RWPE1 (cell line): ENCODE data around the gene RANBP10.
A peak's percentile ranks its signal among the peaks of the same experiment; 100 is the strongest.

Experiments used
- CTCF ChIA-PET: fragments of 350-600 bp; sonication (Branson Sonifier 250); formaldehyde crosslinking; extraction: SDS; loops from one replicate; lab custom pipeline; 2021; lab: Yijun Ruan, JAX
- POLR2A ChIA-PET: fragments of 400-600 bp; formaldehyde crosslinking; extraction: SDS; loops from one replicate; lab custom pipeline; 2020; ENCODE audit warnings: antibody characterized with exemption; ENCODE audit not compliant: low non-redundant PET; lab: Yijun Ruan, JAX
- DNase-seq: peaks from one replicate; pipeline ENCODE4 v3.0.0; 2012; ENCODE audit warnings: low spot score
- H3K27ac ChIP-seq: fragments of 450-650 bp; 2 replicates; pipeline ENCODE4 v1.5.1; 2017
- CTCF ChIP-seq: fragments of 450-650 bp; conservative IDR thresholded peaks from 2 replicates; pipeline ENCODE4 v1.5.1; 2017; ENCODE audit warnings: low read depth, mild to moderate bottlenecking

RANBP10 gene

GRCh38 chr16:67770346-67770991 lies 35.9 kb downstream of the RANBP10 start:
- CTCF ChIA-PET: interaction anchor here (0.5 kb wide), 1 partner anchor 1371 kb away, joined by 3 read pairs; no protein-coding TSS in a partner anchor
- H3K27ac ChIP-seq: no peak overlapping the region
- POLR2A ChIA-PET: no interaction called here
- DNase-seq: no peak
- no peak for TF ChIP-seq CTCF

- ChIA-PET CTCF (interaction anchor here (0.6 to 0.8 kb wide), 3 partner anchors 154 to 188 kb away, joined by 3 to 9 read pairs (median 4); no protein-coding TSS in a partner anchor), POLR2A (no interaction called here)
Measured at GRCh38 chr16:67767953-67768352, 38.4 kb downstream of the RANBP10 start.

GRCh38 chr16:67766291-67766690 lies 40.1 kb downstream of the RANBP10 start:
- ChIA-PET CTCF (interaction anchor here (0.7 kb wide), 1 partner anchor 10 kb away, joined by 3 read pairs; no protein-coding TSS in a partner anchor), POLR2A (interaction anchor here (0.6 kb wide), 1 partner anchor 997 kb away, joined by 3 read pairs; no protein-coding TSS in a partner anchor)
- no peak overlapping the region for H3K27ac ChIP-seq
- no peak for TF ChIP-seq CTCF
- DNase-seq: no peak

More at GRCh38 chr16:67767953-67768352, 38.4 kb downstream of the RANBP10 start:
- no peak for DNase-seq
- no peak for TF ChIP-seq CTCF
- peak overlapping the region; percentile 70 for H3K27ac ChIP-seq

GRCh38 chr16:67764158-67764667 lies 42.1 kb downstream of the RANBP10 start:
- H3K27ac ChIP-seq: no peak overlapping the region
- TF ChIP-seq CTCF: no peak
- no peak for DNase-seq
- ChIA-PET CTCF (no interaction called here), POLR2A (no interaction called here)

GRCh38 chr16:67763066-67763465 lies 43.3 kb downstream of the RANBP10 start:
- CTCF ChIA-PET: interaction anchor here (0.6 kb wide), 1 partner anchor 22 kb away, joined by 6 read pairs; no protein-coding TSS in a partner anchor
- H3K27ac ChIP-seq: peak overlapping the region; percentile 12; the same call in 1 of the 2 replicates
- no peak for DNase-seq
- TF ChIP-seq CTCF: no peak
- POLR2A ChIA-PET: no interaction called here

GRCh38 chr16:67762385-67762784 lies 44.0 kb downstream of the RANBP10 start:
- CTCF ChIA-PET: interaction anchor here (0.8 kb wide), 1 partner anchor 66 kb away, joined by 5 read pairs; no protein-coding TSS in a partner anchor
- DNase-seq: no peak
- no peak for TF ChIP-seq CTCF
- POLR2A ChIA-PET: no interaction called here
- peak overlapping the region; percentile 12; the same call in 1 of the 2 replicates for H3K27ac ChIP-seq
